ENCODE data around the gene LGALS13. TPM values are rescaled to one million over a fixed set of nuclear protein-coding genes. Genes with fewer than 3 reads are reported as not detected.

Gene LGALS13, protein sequence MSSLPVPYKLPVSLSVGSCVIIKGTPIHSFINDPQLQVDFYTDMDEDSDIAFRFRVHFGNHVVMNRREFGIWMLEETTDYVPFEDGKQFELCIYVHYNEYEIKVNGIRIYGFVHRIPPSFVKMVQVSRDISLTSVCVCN
- not detected for total RNA-seq

DNA sequence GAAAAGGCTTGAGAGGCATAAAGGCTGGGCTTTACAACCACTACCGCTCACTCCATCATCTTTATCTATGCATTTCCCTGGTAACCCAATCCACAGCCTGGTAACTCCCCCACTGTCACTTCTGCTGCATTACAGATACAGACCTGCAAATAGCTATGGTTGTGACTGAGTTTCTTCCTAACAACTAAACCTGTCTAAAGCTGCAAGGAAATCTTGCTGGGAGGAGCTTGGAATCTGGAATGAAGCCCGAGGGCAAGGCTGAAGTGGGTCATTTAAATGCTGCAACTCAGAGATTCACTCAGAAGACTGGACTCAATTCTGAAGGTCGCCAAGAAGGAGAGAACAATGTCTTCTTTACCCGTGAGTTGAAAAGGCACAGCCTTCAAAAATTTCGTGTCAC is at the start of gene LGALS13:
Gene LGALS13, plus strand, starts transcription at position 301 of the 400 bp plus-strand sequence. Its CDS starts 45 bp downstream, at position 346.
- CTCF ChIA-PET, result no interaction called here
- no peak for DNase-seq
- POLR2A ChIA-PET, result no interaction called here
- H3K27me3 Mint-ChIP-seq, result peaks cover 4% of the 10 kb centered on the region
- H3K9me3 Mint-ChIP-seq, result peaks cover 3% of the 10 kb centered on the region
- H3K4me1 Mint-ChIP-seq, result no peaks in the 10 kb centered on the region
- no peak within 1 kb of the TSS for H3K4me3 Mint-ChIP-seq
- H3K27ac Mint-ChIP-seq, result no peak within 1 kb of the TSS
- no peaks in the 10 kb centered on the region for H3K36me3 Mint-ChIP-seq (ENCODE audit: low read depth)

DNA sequence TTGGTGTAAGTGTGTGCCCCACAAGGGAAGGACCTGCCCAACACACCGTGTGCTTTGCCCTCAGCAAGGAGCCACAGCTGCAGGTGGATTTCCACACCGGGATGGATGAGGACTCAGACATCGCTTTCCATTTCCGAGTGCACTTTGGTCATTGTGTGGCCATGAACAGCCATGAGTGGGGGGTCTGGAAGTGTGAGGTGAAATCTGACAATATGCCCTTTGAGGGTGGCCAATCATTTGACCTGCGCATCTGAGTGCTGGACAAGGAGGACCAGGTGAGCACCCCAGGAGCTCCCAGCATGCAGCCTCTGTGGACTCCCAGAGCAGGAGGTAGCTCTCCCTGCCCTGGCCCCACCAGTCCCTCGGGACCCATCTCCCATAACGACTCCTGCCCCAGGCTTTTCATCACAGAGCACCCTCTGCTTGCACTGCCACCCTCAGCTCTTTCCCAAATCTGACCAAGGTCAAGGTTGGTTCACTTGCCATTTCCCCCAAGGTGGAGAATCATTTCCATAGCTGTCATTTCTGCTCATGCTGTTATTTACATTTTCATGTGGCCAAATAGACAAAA is 49.2 kb upstream of the LGALS13 start:
- peaks cover 46% of the 10 kb centered on the region for H3K4me1 Mint-ChIP-seq
- H3K27me3 Mint-ChIP-seq, result no peaks in the 10 kb centered on the region
- ChIA-PET POLR2A (no interaction called here), CTCF (interaction anchor here (0.5 to 0.8 kb wide), 2 partner anchors 8 to 19 kb away, joined by 3 to 7 read pairs; no protein-coding TSS in a partner anchor)
- DNase-seq, result no peak
- no peak overlapping the region for H3K4me3 Mint-ChIP-seq
- no peaks in the 10 kb centered on the region for H3K9me3 Mint-ChIP-seq
- no peak overlapping the region for H3K27ac Mint-ChIP-seq
- H3K36me3 Mint-ChIP-seq (ENCODE audit: low read depth), result peaks cover 1% of the 10 kb centered on the region

DNA sequence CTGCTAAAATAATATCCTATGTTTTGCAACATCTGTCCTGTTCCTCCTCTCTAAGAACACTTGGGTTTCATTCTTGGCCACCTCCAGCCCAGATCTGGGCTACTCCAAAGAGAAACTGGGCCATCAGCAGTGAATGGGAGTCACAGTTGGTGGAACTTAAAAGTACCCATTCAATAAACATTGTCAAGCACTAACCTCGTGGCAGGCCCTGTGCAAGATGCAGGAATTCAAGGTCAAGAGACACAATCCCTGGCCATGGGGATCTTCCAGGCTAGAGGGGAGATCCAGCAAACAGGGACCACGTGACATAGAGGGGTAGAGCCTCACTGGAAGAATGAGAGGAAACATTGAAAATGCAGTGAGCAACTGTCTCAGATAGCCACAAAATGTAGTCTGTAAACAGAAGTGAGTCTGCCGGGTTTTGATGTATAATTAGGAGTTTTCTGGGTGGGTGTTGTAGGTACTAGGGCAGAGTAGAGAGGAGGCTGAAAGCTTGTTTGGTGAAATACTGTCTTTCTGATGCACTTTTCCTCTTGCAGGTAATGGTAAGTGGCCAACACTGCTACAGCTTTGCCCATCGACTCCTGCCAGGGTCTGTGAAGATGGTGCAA is 47.5 kb upstream of the LGALS13 start:
- no peak for DNase-seq
- no peak overlapping the region for H3K27ac Mint-ChIP-seq
- no peaks in the 10 kb centered on the region for H3K9me3 Mint-ChIP-seq
- CTCF ChIA-PET, result no interaction called here
- H3K4me3 Mint-ChIP-seq, result no peak overlapping the region
- H3K36me3 Mint-ChIP-seq (ENCODE audit: low read depth), result peaks cover 1% of the 10 kb centered on the region
- H3K4me1 Mint-ChIP-seq, result peaks cover 57% of the 10 kb centered on the region
- H3K27me3 Mint-ChIP-seq, result no peaks in the 10 kb centered on the region
- POLR2A ChIA-PET, result no interaction called here

DNA sequence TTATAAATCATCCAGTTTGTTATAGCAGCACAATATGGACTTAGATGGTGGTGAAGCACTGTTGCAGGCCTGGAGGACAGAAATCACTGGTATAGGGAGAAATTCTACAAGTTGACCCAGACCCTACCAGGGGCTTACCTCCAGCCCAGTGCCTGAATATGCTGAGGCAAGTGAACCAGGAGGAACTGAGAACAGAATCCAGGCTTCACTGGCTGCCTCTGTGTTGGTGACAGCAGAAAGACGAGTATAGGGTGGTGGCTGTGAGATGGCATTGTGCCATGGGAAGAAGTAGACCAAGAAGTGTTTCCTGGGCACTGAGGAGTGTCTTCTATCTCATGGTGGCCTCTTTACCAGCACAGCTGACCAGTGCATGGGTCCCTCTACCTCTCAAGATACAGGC is 46.4 kb upstream of the LGALS13 start:
- Mint-ChIP-seq H3K4me1 (peaks cover 51% of the 10 kb centered on the region), H3K36me3 (ENCODE audit: low read depth) (peaks cover 1% of the 10 kb centered on the region), H3K9me3 (no peaks in the 10 kb centered on the region), H3K27ac (no peak overlapping the region), H3K27me3 (no peaks in the 10 kb centered on the region), H3K4me3 (no peak overlapping the region)
- POLR2A ChIA-PET, result no interaction called here
- no peak for DNase-seq
- CTCF ChIA-PET, result interaction anchor here (0.6 kb wide), 1 partner anchor 13 kb away, joined by 8 read pairs; no protein-coding TSS in a partner anchor

DNA sequence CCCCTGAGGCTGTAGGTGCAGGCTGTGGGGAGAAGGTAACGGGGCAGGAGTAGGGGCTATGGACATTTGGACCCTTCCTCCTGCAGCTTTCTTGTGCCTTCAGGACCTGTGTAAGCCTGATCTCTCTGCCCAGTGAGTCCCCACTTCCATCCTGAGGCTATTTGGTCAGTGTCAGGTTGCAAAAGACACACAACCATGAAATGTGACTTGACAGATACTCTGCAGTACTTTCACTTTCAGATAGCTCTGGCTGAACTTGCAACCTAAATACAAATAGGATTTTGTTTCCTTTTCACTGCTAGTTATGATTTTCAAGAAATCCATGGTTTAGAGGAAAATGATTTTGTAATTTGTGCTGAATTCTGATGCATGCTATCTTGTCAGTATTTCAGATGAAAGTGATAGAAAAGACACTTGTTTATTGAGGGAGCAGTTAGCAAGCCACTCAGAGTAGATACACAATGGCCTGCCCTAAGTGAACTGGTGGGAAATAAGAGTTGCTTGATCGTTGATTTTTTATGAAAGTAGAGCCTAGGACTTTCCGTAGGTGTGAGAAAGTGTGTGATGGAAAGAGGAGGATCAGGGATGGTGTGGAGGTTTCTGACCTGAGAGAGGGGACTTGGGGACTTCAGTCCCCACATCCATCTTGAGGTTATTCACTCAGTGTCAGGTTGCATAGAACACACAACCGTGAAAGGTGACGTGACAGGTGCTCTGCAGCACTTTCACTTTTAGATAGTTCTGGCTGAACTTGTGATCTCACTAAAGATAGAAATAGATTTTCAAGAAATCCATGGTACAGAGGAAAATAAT is 44.3 kb upstream of the LGALS13 start:
- Mint-ChIP-seq H3K9me3 (no peaks in the 10 kb centered on the region), H3K4me3 (peak overlapping the region; percentile 52), H3K36me3 (ENCODE audit: low read depth) (peaks cover 1% of the 10 kb centered on the region), H3K27me3 (no peaks in the 10 kb centered on the region), H3K4me1 (peaks cover 35% of the 10 kb centered on the region), H3K27ac (peak overlapping the region; percentile 91)
- peak; percentile 33 for DNase-seq
- POLR2A ChIA-PET, result no interaction called here
- CTCF ChIA-PET, result no interaction called here

DNA sequence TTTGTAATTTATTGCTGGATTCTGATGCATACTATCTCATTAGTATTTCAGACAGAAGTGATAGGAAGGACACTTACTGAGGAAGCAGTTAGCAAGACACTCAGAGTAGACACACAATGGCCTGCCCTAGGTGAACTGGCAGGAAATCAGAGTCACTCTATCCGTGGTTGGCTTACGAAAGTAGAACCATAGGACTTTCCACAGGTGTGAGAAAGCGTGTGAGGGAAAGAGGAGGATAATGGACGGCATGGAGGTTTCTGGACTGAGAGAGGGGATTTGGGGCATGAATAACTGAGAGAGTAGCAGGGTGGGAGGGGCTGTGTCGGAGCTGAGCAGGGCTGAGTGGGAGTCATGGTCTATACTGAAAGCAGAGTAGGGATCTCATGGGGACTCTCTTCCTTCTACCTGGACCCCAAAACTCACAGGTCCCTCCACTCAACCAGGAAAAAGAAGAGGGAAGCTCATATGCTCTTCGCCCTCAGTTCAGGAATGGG is 43.7 kb upstream of the LGALS13 start:
- H3K4me3 Mint-ChIP-seq, result peak overlapping the region; percentile 52
- H3K9me3 Mint-ChIP-seq, result no peaks in the 10 kb centered on the region
- DNase-seq, result peak; percentile 29
- peaks cover 28% of the 10 kb centered on the region for H3K4me1 Mint-ChIP-seq
- H3K27me3 Mint-ChIP-seq, result no peaks in the 10 kb centered on the region
- ChIA-PET POLR2A (no interaction called here), CTCF (no interaction called here)
- H3K36me3 Mint-ChIP-seq (ENCODE audit: low read depth), result peaks cover 1% of the 10 kb centered on the region
- peak overlapping the region; percentile 91 for H3K27ac Mint-ChIP-seq

DNA sequence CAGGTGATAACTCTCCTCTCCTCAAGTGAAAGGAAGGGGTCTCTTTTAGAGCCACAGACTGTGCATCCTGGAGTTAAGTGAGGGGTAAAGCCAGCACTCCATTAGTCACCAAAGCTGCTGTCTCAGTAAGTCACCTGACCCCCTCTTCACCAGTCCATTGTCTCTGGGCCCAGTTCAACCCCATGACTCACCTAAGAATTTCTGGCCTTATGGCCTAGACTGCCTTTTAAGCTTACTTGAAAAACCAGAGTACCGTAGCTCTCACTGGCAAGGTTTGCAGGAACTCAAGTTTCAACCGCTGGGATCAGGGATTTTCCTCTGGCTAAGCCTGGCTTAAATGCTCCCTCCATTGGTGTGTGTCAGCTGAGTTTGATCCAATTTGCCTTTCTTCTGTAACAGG is 38.9 kb upstream of the LGALS13 start:
- DNase-seq, result no peak
- no peak overlapping the region for H3K4me3 Mint-ChIP-seq
- peaks cover 11% of the 10 kb centered on the region for H3K4me1 Mint-ChIP-seq
- POLR2A ChIA-PET, result no interaction called here
- H3K36me3 Mint-ChIP-seq (ENCODE audit: low read depth), result no peaks in the 10 kb centered on the region
- no peaks in the 10 kb centered on the region for H3K9me3 Mint-ChIP-seq
- CTCF ChIA-PET, result no interaction called here
- peaks cover 5% of the 10 kb centered on the region for H3K27me3 Mint-ChIP-seq
- no peak overlapping the region for H3K27ac Mint-ChIP-seq

DNA sequence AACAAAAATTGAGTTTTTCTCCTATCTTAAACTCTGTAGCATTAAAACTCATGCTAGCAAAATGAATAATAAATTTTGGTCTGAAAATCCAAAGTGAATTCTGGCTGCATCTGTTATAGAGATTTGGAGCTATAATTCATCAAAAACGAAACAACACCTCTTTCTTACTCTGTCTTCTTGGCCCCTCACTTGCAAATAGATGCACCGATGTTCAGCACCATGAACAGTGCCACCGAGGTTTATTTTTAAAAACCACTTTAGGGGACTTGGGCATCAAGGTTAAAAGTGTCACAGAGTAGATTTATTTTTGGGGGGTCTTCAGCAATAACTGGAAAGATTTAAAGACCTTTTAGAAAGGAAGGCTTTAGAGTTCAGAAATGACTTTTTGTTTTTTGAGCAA is 36.3 kb upstream of the LGALS13 start:
- H3K27ac Mint-ChIP-seq, result no peak overlapping the region
- ChIA-PET POLR2A (no interaction called here), CTCF (interaction anchor here (0.8 kb wide), 1 partner anchor 11 kb away, joined by 3 read pairs; no protein-coding TSS in a partner anchor)
- no peaks in the 10 kb centered on the region for H3K9me3 Mint-ChIP-seq
- DNase-seq, result no peak
- H3K27me3 Mint-ChIP-seq, result peaks cover 15% of the 10 kb centered on the region
- no peaks in the 10 kb centered on the region for H3K4me1 Mint-ChIP-seq
- no peak overlapping the region for H3K4me3 Mint-ChIP-seq
- no peaks in the 10 kb centered on the region for H3K36me3 Mint-ChIP-seq (ENCODE audit: low read depth)

DNA sequence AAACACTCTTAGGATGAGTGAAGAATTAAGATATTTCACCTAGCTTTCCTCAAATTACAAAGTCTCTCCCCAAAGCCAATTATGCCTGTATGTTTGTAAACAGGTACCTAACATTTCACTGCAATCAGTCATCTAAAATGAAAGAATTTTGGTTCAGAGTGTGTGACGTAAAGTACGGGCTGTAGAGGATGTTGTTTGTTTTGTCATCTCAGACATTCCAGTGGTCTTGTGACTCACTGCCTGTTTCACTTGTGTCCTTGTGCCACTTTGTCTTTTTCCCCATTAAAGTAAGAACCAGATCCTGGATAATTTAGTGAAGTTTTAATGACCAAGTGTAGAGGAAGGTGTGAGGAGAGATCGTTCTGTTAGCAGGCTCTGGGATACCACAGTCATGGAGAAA is 33.7 kb upstream of the LGALS13 start:
- H3K27me3 Mint-ChIP-seq, result peaks cover 38% of the 10 kb centered on the region
- H3K4me3 Mint-ChIP-seq, result no peak overlapping the region
- POLR2A ChIA-PET, result no interaction called here
- no peak for DNase-seq
- peaks cover 7% of the 10 kb centered on the region for H3K9me3 Mint-ChIP-seq
- no peaks in the 10 kb centered on the region for H3K4me1 Mint-ChIP-seq
- no peak overlapping the region for H3K27ac Mint-ChIP-seq
- CTCF ChIA-PET, result no interaction called here
- H3K36me3 Mint-ChIP-seq (ENCODE audit: low read depth), result no peaks in the 10 kb centered on the region

DNA sequence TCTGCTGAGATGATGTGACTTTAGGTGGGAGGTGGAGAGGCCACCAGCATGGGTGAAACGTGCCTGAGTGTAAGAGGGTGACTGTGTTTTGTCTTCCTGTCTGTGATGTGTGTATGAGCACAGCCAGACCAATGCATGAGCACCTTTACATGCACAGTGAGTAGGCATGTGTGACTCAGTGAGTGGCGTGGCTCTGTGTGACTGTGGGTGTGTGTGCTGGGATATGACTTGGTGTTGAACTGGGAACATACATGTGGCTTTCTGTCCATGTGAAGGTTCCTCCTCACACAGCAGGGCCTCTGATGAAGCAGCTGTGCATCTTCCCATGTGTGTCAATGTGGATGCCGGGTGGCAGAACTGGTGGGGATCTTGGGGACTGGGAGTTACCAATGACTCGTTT is 19.9 kb upstream of the LGALS13 start:
- Mint-ChIP-seq H3K4me3 (no peak overlapping the region), H3K9me3 (peaks cover 14% of the 10 kb centered on the region), H3K36me3 (ENCODE audit: low read depth) (no peaks in the 10 kb centered on the region), H3K27ac (no peak overlapping the region), H3K4me1 (no peaks in the 10 kb centered on the region), H3K27me3 (peaks cover 20% of the 10 kb centered on the region)
- CTCF ChIA-PET, result no interaction called here
- POLR2A ChIA-PET, result no interaction called here
- no peak for DNase-seq

DNA sequence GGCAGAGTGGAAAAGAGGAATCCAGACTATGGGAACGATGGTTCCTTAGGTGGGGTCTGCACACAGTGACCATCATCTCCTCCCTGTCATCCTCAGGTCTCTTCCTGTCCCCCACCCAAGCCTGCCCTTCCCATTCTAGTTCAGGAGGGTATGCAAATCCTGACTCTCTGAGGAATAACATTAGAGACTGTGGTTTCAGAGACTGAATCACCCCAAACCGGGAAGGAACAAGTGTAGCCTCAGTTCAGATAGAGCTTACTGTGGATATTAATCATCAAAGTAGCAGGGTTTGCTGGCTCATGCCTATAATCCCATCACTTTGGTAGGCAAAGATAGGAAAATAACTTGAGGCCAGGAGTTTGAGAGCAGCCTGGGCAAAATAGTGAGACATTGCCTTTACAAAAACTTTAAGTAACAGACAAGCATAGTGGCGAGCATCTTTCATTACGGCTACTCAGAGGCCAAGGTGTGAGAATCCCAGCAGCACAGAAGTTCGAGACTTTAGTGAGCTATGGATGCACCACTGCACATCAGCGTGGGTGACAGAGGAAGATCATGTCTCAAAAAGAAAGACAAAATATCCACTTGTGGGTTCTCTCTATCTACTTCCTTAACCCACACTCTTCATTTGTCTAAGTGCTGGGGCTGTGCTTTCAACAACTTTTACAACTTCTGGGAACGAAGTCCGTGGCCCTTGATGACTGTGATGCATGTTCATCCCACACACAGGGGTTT is 19.3 kb upstream of the LGALS13 start:
- no peak for DNase-seq
- no peak overlapping the region for H3K4me3 Mint-ChIP-seq
- ChIA-PET CTCF (no interaction called here), POLR2A (no interaction called here)
- no peaks in the 10 kb centered on the region for H3K36me3 Mint-ChIP-seq (ENCODE audit: low read depth)
- H3K4me1 Mint-ChIP-seq, result no peaks in the 10 kb centered on the region
- peaks cover 12% of the 10 kb centered on the region for H3K9me3 Mint-ChIP-seq
- no peak overlapping the region for H3K27ac Mint-ChIP-seq
- H3K27me3 Mint-ChIP-seq, result peaks cover 15% of the 10 kb centered on the region

DNA sequence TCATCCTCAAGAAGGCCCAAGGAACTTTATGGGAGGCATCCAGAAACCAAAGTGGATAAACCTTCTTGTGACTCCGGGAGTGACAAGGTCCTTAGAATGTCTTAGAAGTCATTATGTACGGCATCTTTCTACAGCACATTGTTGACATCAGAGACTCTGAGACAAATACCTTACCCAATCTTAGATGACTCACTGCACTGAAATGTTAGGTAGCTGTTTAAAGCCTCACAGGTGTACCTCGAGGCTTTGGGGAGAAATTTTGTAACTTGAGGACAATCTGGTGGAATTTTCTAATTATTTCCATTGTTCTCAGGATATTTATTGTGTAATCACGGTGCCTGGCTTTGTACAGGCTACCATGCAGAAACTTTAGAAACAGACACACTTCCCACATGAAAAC is 14.8 kb upstream of the LGALS13 start:
- ChIA-PET POLR2A (no interaction called here), CTCF (no interaction called here)
- no peaks in the 10 kb centered on the region for H3K4me1 Mint-ChIP-seq
- no peaks in the 10 kb centered on the region for H3K36me3 Mint-ChIP-seq (ENCODE audit: low read depth)
- no peak overlapping the region for H3K4me3 Mint-ChIP-seq
- DNase-seq, result no peak
- H3K27me3 Mint-ChIP-seq, result peaks cover 5% of the 10 kb centered on the region
- H3K9me3 Mint-ChIP-seq, result peaks cover 3% of the 10 kb centered on the region
- no peak overlapping the region for H3K27ac Mint-ChIP-seq

DNA sequence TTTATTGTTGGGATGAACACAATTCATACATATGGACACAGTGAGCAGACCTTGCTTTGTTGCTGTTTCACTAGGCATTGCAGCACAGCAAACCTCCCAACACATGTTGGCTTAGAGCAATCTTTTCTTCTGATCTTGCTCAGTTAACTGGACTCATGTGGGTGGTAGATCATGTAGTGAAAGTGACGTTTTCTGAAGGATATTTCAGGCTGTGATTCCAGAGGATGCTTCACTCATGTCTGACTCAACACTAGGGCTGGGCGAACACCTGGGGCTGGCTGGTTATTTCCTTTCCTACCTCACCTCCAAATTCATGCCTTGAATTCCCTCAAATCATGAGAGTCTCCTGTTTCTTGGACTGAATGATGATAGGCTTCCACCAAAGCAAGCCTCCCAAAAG is 14.3 kb upstream of the LGALS13 start:
- Mint-ChIP-seq H3K36me3 (ENCODE audit: low read depth) (no peaks in the 10 kb centered on the region), H3K27me3 (peaks cover 5% of the 10 kb centered on the region), H3K4me3 (no peak overlapping the region), H3K4me1 (no peaks in the 10 kb centered on the region), H3K9me3 (peaks cover 3% of the 10 kb centered on the region), H3K27ac (no peak overlapping the region)
- no peak for DNase-seq
- ChIA-PET CTCF (no interaction called here), POLR2A (no interaction called here)

Data from activated CD4-positive, alpha-beta T cell treated with anti-CD3 and anti-CD28 coated beads, Interleukin-2, amount 10 ng/mL, durations not matched to agents 7 days and 5 days (primary cell).